Kidney capillary endothelial cell (primary cell): ENCODE results near the gene RPL19.

ENCODE experiments used
- DNase-seq: peaks from one replicate; pipeline ENCODE4 v3.0.0-alpha.2; 2018; ENCODE audit warnings: low spot score

The RPL19 gene

DNA sequence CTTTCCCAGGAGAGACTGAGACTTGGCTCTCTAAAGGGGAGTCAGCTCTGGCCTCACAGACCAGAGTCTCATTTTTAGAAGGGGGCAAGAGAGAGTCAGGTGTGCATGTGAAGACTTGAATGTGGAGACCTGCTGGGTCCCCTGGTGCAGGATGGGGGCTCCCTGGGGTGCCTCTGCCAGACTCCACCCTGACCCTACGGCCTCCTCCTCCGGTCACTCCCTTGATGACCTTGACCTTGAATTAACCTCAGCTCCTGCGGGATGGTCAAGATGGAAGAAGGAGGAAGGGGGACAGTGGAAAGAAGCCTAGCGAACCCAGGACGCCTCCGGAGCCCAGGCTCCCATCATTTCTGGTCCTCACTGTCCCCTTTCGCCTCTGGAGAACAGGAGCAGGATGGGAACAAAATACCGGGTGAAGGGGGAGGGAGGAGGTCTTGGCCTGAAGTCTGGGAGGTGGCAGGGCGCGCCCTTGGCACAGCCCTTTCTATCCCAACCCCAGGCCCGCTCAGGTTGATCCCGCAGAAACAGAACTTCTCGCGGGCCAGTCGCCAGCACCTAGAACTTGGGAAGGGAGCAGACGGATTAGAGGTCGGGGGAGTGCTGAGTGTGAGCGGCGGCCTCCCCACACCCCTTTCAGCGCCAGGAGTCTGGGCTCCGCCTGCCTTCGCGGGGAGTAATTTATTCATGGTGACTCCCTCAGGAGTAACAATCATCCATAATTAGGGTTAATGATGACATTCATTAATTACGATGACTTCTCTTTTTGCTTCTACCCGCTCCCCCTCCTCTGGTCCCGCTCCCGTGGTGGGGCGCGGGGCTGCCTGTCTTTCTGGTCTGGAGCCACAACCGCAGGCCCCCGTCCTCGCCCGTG, 24.1 kb downstream of the RPL19 start:
- no peak for DNase-seq

DNA sequence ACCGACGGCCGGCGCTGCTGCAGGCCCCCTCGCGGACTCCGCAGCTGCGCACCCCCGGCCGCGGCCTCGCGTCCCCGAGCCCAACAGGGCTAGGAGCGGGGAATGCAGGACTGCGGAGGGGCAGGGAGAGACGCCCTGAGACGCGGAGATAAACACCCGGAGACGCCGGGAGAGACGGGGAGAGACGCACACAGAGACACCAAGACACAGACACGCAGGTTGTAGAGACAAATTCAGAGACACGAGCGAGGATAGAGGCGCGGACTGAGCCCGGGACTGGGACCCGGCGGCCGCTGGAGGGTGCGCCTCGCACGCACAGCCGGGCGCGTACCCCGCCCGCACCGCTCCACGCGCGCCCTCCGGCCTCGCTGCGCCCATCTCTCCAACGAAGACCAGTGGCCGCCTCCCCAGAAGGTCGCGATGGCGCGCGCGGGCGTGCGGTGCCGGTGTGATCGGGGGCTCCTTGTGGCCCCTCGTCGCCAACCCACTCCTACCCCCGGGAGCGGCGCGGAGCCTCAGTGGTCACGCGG, 24.8 kb downstream of the RPL19 start:
- DNase-seq, result no peak

DNA sequence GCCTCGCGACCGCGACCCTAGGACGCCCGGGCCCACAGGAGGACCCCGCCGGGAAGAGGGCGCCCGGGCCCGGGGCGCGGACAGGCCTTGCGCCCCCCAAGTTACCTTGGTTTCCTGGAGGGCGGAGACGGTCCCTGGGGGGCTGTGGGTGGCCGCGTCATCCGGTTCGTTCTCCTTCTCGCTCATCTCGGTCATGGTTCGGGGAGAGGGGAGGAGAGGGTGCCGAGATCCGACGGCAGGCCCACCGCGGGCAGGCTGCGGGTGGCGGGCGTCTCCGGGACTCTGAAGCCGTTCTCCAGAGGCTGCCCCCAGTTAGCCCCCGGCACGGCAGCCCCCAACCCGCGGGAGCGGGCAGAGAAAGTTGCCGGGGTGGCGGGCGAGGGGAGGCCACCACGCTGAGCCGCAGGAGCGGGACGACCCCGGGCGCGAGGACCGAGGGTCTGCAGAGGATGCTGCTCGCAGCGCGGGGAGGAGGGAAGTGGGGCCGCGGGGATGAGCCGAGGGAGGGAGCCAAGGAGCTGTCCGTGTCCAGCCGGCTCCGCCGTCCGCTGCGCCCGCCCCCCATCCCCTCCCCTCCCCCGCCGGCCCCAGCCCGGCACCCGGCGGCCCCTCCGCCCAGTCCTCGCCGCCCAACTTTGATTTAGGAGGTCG, 25.4 kb downstream of the RPL19 start, which contains the start of gene STAC2:
TSS of gene STAC2 (minus strand) at position 638 of the 651 bp plus-strand sequence. CDS start at position 195, 443 bp downstream.
- DNase-seq, result no peak

DNA sequence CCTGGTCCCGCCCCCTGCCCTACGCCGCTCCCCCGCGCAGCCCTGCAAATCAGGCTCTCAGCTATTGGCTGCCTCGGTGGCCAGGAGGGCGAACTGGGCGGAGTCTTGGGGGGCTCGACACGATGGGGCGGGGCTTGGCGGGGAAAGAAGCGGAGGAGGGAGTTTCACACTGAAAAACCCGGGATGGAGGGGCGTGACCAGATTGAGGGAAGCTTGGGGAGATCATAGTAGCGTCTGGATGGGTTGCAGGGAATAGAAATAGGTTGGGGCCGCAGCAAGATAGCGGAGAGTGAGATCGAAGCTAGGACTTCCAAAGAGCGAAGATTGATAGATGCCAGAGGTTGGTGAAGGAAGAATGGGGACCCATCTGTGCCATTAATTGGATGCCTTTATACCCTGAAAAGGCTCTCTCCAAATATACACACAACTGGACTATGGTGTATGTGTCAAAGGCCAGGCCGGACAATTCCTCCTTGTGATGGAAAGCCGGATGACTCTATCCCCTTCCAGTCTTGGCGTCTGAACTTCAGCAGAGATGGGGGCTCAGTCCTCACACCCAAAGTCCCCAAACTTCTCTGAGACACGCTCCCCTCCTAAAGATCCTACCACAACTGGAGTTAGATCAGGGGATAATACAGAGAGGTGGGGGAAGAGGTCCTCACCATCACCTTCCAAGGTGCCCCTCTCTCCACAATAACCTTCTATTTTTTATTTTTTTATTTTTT, 26.0 kb downstream of the RPL19 start:
- no peak for DNase-seq

DNA sequence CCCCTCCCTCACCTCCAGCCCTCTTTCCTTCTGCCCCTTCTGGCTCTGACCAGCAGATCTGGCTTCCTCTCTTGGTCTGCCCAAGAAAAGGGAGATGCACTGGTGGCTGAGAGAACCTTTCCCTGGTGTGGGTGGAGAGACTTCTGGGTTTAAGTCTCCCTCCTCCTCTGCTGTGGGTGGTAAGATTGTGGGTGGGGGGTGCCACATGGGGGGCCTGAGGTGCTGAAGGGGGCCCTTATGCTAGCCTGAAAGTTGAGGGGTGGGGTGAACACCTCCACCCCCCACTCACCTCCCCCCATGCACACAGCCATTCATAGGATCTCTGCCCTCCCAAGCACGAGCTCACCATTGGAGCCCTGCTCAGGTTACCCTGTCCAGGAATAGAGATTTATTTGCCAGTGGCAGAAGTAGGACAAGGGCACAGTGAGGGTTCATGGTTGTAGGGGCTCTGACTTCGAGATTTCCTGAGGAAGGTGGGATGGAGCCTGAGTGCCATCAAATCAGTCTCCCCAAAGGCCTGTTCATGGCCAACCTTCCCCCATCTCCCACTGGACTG, 27.4 kb downstream of the RPL19 start:
- DNase-seq, result no peak

DNA sequence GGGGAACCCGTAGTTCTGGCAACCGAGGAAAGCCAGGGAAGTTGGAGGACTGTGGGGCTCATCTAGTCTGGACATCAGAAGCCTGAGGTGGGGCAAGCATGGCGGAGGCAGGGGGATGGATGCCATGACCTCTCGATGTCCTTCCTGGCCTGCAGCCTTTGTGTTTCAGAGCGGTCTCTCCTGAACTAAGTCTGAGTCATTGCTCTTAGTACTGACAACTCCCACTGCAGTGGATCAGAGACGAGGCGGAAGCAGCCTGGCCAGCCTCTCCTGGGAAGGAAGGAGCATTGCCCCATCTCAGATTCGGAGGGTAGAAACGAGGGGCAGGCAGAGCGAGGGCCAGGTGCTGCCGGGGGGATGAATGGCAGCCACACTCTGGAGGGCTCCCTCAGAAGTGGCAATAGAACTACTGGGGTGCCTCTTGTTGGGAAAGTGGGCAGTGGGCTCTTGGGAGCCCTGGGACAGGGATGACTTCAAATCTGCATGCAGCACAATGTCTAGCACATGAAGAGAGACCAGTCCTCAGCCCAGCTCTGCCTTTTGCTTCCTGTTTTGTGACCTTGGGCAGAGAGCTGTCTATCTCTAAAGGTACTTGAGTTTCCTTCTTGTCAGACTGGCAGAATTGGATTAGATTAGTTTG, 29.3 kb downstream of the RPL19 start:
- peak; percentile 72 for DNase-seq

DNA sequence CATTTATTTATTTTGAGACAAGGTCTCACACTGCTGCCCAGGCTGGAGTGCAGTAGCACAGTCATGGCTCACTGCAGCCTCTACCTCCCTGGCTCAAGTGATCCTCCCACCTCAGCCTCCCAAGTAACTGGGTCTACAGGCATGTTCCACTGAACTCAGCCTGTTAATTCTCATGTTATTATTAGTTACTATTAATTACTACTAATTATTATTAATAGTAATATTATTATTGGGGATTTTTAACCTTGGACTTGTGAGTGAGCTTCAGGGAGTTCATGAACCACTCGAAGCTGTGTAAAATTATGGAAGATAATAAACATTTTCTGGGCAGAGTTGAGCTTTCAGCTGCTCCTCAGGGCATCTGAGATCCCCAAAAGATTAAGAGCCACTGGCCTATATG, 30.3 kb downstream of the RPL19 start:
- DNase-seq, result no peak

DNA sequence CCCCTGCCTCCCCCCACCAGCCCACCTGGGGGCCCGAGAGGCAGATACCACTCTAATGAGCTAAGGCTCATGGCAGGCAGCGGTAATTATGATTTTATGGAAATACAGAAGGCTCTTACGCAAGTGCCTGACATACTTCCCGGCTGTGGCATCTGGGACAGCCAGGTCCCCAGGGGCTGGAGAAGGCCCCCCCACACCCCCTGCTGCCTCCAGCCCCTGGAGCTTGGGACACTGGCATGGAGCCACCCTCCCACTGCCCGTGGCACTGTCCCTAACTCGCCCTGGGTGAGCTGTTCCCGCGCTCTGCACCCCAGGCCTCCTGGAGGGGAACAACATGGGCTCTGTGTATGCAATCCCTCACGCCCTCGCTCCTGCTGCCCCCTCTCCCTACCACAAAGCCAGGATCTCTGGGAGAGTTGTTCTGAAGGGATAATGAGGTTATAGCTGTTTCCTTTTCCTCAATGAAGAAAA, 31.0 kb downstream of the RPL19 start:
- DNase-seq, result no peak

DNA sequence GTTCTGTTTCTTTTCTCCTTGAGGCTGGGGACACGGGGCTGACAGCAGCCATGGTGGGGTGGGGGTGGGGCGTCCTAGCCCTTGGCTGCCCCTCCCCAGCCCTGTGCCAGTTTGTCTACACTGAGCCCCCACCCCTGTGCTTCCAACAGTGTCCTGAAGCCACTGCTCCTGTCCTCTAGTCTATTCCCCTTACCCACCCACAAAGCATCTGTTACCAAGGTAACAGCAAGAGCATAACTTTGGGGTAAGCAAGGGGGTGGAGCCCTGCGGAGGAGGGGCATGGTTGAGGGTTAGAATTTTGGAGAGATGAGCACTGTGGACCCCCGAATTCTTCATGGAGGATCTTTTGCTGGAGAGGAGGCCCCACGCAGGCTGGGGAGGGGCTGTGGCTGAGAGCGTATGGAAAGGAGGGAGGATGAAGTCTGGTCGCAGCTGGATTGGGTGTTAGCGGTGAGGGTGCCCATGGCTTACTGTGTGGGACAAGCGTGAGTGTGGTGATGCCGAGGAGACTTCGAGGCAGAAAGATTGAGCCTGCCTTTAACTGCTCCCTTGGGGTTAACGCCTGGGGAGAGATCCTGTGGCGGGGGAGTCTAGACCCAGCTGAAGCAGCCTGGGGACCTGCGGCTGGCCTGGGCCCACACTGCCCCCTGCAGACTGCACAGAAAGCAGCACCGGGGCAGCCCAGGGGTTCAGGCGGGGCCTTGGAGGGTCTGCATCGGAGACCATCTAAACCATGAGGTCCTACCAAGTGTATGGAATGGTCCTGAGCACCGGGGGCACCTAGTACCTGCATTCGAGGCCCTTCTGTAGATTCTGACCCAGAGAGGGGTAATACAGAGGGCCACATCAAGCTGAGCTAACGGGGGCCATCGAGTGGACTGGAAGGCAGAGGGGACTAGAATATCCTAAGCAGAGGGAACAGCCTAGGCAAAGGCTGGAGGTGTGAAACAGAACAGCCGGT, 31.8 kb downstream of the RPL19 start:
- DNase-seq, result peak; percentile 32

DNA sequence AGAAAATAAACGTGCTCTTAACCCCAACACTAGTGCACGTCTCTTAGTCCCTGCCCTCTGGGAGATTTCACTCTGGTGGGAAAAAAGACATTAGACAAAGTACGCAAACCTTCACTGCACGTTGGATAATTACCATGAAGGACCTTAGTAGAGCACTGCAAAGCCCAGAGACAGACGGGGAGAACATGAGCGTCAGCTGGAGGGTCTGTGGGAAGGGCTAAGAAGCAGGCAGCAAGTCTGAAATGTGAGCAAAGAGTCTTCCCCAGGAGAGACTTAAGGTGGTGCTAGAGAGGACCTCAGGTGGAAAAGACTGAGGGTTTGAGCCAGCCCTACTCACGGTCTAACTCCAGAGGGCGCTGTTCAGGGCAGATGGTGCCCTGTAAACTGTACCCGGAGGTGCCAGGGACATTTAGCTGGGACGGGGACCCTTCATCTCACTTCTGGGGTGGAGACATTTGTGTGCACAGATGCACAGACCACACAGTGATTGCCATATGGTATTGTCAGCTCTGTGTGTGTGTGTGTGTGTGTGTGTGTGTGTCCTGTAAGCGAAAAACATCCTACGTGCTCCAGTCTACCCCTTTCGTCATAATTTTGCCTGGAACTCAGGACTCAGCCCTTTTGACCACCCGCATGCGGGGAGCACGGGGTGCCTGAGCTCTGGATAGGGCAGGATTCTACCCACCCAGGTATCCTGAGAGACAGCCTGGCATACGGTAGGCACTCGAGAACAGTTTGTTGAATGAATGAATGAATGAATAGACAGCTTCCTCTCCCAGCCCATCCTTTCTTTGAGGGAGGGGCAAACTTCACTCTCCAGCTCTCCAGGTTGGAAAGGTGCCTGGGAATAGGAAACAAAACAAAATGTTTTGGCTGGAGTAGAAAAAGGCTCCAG, 35.7 kb downstream of the RPL19 start:
- peak; percentile 59 for DNase-seq

DNA sequence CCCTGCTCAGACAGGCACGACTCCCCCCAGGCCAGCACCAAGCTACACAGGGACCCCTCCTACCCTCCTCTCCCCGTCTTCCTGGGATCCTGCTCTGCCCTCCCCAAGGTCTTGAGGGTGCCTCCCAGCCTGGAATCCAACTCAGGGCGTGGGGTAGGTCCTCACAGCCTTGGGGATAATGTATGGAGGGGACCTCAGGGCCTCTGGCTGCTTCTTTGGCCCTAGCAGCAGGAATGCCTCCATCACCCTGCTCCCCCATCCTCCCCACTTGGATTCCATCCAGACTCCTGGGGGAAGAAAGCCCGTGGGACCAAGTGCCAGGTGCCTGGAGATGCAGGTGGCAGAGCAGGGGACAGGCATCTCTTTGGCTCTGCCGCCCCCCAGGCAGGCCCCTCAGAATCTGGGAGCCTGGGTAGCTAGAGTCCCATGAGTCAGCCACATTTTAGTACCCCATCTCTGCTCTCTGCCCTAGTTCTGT, 36.4 kb downstream of the RPL19 start:
- no peak for DNase-seq

DNA sequence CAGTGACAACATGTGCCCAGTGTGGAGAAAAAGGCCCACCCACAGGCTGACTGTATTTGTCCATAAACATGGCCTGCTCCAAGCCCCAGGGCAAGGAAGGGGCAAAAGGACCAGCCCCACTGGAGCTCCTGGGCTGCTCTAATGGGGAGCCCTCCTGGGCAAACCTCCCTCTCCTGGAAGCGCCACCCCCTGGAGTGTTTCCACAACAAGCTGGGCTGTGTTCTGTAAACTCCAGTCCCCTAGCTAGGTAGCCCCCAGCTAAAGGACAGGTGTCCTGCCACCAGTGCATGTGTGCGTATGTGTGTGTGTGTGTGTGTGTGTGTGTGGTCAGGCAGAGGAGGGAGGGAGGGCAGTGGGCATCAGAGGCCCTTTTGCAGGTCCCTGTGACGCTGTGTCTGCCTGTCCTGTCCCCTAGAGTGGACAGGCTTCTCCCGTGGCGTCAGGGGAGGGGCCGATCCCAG, 36.9 kb downstream of the RPL19 start:
- DNase-seq, result no peak

DNA sequence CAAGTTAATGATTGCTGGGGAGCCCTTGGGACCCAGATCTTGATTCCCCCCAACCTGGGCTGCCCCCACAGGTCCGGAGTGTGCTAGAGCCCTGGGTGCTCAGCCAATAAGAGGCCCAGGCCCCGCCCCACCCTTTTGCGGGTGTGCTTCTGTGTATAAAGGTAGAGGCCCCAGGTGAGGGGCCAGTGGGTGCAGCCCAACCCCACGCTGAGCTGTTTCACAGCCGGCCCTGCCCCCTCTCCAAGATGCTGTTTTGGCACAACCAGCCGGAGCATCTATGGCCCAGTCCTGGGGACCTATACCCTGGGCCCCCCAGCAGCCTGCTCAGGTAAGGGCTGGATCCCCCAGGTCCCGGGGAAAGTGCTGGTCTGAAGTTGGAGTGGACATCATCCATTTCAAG, 37.5 kb downstream of the RPL19 start:
- no peak for DNase-seq

DNA sequence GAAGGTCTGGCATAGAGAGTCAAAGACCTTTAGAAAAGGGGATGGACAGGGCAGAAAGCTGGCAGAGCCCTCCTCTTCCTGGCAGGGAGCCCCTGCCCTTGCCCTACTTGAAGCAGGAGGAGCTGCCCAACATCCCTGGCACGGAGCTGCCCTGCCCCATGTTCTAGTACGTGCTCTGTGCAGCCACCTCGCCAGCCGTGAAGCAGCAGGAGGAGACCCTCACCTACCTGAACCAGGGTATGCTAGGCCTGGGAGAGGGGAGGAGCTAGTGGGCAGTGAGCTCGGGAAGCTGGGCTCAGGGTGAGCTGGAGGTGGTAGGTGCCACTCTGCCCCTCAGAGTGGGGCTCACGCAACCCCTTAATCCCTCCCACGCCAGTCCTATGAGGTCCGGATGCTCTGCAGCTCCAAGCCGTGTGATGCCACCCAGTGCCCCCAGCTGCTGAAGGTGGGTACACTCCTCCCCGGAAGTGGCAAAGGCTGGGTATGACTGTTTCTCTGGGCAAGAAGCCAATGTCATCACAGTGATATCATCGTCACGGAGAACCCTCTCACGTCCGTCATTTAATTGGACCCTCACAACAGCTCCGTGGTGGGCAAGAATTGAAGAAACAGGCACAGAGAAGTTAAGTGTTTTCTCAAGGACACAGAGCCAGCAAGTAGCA, 38.4 kb downstream of the RPL19 start:
- no peak for DNase-seq

DNA sequence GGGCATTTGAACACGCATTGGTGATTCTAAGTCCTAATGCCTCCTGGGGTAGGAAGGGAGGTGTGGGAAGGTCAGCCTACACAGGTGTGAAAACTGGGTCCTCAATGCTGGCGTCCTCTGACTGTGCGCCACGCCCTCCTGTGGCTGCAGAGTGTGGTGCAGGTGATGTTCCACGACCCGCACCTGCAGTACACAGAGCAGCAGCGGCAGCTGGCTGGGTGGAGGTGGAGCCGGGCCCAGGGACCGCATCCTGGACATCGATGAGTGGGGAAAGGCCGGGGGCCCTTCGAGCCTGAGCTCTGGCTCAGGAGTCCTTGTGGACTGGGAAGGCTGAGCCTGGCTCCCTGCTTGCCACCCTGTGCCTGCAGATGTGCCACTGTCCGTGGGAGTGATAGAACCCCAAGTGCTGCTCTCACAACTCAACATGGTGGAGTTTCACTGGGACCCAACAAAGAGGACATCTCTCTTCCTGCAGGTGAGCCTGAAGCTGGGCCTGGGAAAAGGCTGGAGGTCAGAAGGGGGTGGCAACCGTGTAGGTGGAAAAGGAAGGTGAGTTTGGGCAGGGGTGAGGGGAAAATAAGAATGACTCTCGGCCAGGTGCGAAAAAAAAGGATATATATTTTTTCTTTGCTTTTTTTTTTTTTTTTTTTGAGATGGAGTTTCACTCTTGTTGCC, 39.7 kb downstream of the RPL19 start:
- DNase-seq, result no peak

DNA sequence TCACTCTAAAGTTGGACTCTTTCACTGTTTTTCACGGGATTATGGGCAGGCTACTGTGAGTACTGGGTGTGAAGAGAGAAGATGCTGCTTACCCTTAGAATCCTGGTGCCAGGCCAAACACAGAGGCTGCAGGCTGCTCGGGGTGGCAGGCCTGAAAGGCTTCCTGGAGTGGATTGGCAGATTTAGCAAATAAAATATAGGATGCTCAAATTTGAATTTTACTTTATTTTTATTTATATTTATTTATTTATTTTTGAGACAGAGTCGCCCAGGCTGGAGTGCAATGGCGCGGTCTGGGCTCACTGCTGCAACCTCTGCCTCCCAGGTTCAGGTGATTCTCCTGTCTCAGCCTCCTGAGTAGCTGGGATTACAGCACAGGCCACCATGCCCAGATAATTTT, 40.5 kb downstream of the RPL19 start:
- no peak for DNase-seq

DNA sequence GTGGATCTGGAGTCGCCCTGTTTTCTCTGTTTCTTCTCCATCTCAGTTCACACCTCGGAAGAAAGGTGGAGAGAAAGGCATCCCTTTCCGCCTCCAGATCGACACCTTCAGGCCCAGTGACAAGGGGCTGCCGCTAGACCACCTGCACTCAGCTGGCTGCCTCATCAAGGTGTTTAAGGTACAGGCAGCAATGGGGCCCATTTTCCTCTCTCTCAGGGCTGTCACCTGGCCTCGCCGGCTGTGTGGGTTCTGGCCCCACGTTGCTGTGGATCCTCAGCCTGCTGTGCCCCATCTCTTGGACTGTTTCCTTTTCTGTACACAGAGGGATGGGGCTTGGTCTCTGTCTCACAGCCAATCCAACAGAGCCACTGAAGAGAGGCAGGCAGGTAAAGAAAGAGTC, 43.1 kb downstream of the RPL19 start:
- DNase-seq, result no peak

DNA sequence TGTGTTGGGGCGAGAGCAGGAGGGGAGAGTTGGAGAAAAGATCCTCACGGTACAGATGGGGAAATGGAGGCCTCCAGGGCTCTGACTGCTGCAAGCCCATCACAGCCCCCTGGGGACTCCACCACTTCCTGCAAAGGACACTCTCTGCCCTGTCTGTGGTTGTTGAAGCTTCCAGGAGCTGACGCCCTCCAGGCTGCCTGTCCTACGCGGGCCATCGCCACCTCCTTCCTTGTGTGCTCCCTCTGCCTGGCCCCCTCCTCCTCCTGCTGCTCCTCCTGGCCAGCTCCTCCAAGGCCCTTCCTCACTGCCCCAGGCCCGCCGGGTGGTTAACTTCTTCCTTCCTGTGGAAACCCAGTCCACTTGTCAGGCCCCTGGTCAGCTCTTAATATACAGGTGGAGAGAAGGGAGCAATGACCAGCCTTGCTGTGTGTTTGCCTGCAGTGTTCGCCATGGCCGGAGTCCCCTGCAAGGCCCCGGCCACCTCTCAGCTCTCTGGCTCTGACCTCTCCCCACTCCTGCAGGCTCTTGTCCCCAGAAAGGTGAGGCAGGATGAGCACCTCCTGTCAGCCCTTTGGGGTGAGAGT, 44.0 kb downstream of the RPL19 start:
- DNase-seq, result no peak
